Measurements from ENCODE around the gene WSB2. TPM values are rescaled to one million over a fixed set of nuclear protein-coding genes. Genes with fewer than 3 reads are reported as not detected.
"Not testable (repeated sequence)": the region's sequence is repeated elsewhere in the genome, so short reads cannot be mapped to it uniquely, and the experiment has no call there.

The WSB2 gene
- polyA plus RNA-seq, 1 donor (not counting 4 experiments of a cell fraction or from before 2014, with no cell fraction given), result 84.0 TPM

- Histone ChIP-seq H2AFZ (ENCODE audit: control insufficient read depth, low read length) (no peak overlapping the region), H3K4me1 (ENCODE audit: control insufficient read depth, extremely low read depth, insufficient read depth, low read length) (peaks cover 4% of the 10 kb centered on the region), H3K9me3 (ENCODE audit: control insufficient read depth, low read depth, low read length) (no peaks in the 10 kb centered on the region), H3K36me3 (ENCODE audit: control insufficient read depth in 2 of 2, extremely low read depth in 1 of 2, insufficient read depth in 2 of 2, low read length in 2 of 2) (peaks cover 9 to 20% of the 10 kb centered on the region in 2 experiments), H3K27me3 (ENCODE audit: control insufficient read depth, extremely low read depth, insufficient read depth, low read length) (no peaks in the 10 kb centered on the region), H3K4me3 (ENCODE audit: control insufficient read depth in 2 of 3, extremely low read depth in 1 of 3, insufficient read depth in 2 of 3, low read depth in 1 of 3, low read length in 3 of 3) (no peak overlapping the region), H3K79me2 (ENCODE audit: control insufficient read depth, insufficient read depth, low read length) (peaks cover 6% of the 10 kb centered on the region), H3K27ac (ENCODE audit: control insufficient read depth, insufficient read depth, low read length) (no peak overlapping the region), H3K9me1 (ENCODE audit: control insufficient read depth, extremely low read depth, insufficient read depth, low read length) (no peaks in the 10 kb centered on the region), H4K20me1 (ENCODE audit: control insufficient read depth, extremely low read depth, insufficient read depth, low read length) (no peaks in the 10 kb centered on the region), H3K9ac (ENCODE audit: control insufficient read depth, extremely low read depth, insufficient read depth, low read length) (no peak overlapping the region), H3K4me2 (ENCODE audit: control insufficient read depth, extremely low read depth, insufficient read depth, low read depth, low read length) (no peak overlapping the region)
- TF ChIP-seq, protein P1, sequence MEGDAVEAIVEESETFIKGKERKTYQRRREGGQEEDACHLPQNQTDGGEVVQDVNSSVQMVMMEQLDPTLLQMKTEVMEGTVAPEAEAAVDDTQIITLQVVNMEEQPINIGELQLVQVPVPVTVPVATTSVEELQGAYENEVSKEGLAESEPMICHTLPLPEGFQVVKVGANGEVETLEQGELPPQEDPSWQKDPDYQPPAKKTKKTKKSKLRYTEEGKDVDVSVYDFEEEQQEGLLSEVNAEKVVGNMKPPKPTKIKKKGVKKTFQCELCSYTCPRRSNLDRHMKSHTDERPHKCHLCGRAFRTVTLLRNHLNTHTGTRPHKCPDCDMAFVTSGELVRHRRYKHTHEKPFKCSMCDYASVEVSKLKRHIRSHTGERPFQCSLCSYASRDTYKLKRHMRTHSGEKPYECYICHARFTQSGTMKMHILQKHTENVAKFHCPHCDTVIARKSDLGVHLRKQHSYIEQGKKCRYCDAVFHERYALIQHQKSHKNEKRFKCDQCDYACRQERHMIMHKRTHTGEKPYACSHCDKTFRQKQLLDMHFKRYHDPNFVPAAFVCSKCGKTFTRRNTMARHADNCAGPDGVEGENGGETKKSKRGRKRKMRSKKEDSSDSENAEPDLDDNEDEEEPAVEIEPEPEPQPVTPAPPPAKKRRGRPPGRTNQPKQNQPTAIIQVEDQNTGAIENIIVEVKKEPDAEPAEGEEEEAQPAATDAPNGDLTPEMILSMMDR (optimal IDR thresholded peaks at IDR 0.05 in 1 of 3, IDR thresholded peaks at IDR 0.05 in 1 of 3, conservative IDR thresholded peaks at IDR 0.05 in 1 of 3; ENCODE audit: extremely low read depth in 1 of 3, insufficient read depth in 2 of 3, low read length in 3 of 3), result no peak
- no peak for TF ChIP-seq EZH2 (IDR thresholded peaks at IDR 0.05; ENCODE audit: low read length)
- FAIRE-seq (no peak), DNase-seq (ENCODE audit: low read depth, low spot score) (no peak)
- dilution Hi-C loops (cut with MboI; ENCODE audit: extremely low pct_ligation_motif_present, low sequenced_read_pairs), result no loop called here
Measured at GRCh38 chr12:118022728-118023109, 38.3 kb downstream of the WSB2 start.

DNA sequence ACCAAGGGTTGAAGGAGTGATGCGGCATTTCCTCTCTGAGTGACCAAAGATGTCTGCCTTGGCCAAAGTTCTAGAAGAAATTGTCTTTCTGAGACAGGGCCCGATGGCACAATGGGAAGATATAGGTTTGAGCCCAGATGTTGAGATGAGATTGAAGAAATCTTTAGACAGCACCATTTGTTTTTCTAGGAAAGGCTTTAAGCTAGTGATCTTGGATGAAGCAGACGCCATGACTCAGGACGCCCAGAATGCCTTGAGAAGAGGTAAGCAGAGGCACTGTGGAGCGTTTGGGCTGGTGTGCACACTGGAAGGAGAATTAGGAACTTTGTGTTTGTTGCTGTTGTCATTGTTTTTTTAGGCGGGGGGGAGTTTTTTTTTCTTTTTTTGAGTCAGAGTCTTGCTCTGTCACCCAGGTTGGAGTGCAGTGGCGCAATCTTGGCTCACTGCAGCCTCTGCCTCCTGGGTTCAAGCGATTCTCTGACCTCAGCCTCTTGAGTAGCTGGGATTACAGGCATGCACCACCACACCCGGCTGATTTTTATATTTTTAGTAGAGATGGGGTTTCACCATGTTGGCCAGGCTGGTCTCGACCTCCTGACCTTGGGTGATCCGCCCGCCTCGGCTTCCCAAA, 38.8 kb downstream of the WSB2 start:
- dilution Hi-C loops (cut with MboI; ENCODE audit: extremely low pct_ligation_motif_present, low sequenced_read_pairs), result not testable (repeated sequence)

GRCh38 chr12:118020036-118020435, 40.9 kb downstream of the WSB2 start:
- dilution Hi-C loops (cut with MboI; ENCODE audit: extremely low pct_ligation_motif_present, low sequenced_read_pairs), result no loop called here
- no peaks in the 10 kb centered on the region for H3K27me3 ChIP-seq (ENCODE audit: control insufficient read depth, extremely low read depth, insufficient read depth, low read length)
- TF ChIP-seq, protein P1 (optimal IDR thresholded peaks at IDR 0.05 in 1 of 3, IDR thresholded peaks at IDR 0.05 in 1 of 3, conservative IDR thresholded peaks at IDR 0.05 in 1 of 3; ENCODE audit: extremely low read depth in 1 of 3, insufficient read depth in 2 of 3, low read length in 3 of 3), result no peak
- TF ChIP-seq EZH2 (IDR thresholded peaks at IDR 0.05; ENCODE audit: low read length), result no peak
- no peaks in the 10 kb centered on the region for H4K20me1 ChIP-seq (ENCODE audit: control insufficient read depth, extremely low read depth, insufficient read depth, low read length)
- H3K4me1 ChIP-seq (ENCODE audit: control insufficient read depth, extremely low read depth, insufficient read depth, low read length), result peaks cover 15% of the 10 kb centered on the region
- H3K9me1 ChIP-seq (ENCODE audit: control insufficient read depth, extremely low read depth, insufficient read depth, low read length), result no peaks in the 10 kb centered on the region
- no peak overlapping the region for H3K4me3 ChIP-seq (ENCODE audit: control insufficient read depth in 2 of 3, extremely low read depth in 1 of 3, insufficient read depth in 2 of 3, low read depth in 1 of 3, low read length in 3 of 3)
- no peak for DNase-seq (ENCODE audit: low read depth, low spot score)
- no peak overlapping the region for H2AFZ ChIP-seq (ENCODE audit: control insufficient read depth, low read length)
- no peaks in the 10 kb centered on the region for H3K9me3 ChIP-seq (ENCODE audit: control insufficient read depth, low read depth, low read length)
- no peak overlapping the region for H3K27ac ChIP-seq (ENCODE audit: control insufficient read depth, insufficient read depth, low read length)
- no peak overlapping the region for H3K4me2 ChIP-seq (ENCODE audit: control insufficient read depth, extremely low read depth, insufficient read depth, low read depth, low read length)
- FAIRE-seq, result no peak
- H3K9ac ChIP-seq (ENCODE audit: control insufficient read depth, extremely low read depth, insufficient read depth, low read length), result no peak overlapping the region
- H3K79me2 ChIP-seq (ENCODE audit: control insufficient read depth, insufficient read depth, low read length), result peaks cover 18% of the 10 kb centered on the region
- peaks cover 4 to 9% of the 10 kb centered on the region in 2 experiments for H3K36me3 ChIP-seq (ENCODE audit: control insufficient read depth in 2 of 2, extremely low read depth in 1 of 2, insufficient read depth in 2 of 2, low read length in 2 of 2)

More for the DNA sequence above, 38.8 kb downstream of the WSB2 start:
- not testable (repeated sequence) for H3K4me2 ChIP-seq (ENCODE audit: control insufficient read depth, extremely low read depth, insufficient read depth, low read depth, low read length); H3K27ac ChIP-seq (ENCODE audit: control insufficient read depth, insufficient read depth, low read length); DNase-seq (ENCODE audit: low read depth, low spot score); H2AFZ ChIP-seq (ENCODE audit: control insufficient read depth, low read length); H3K9me3 ChIP-seq (ENCODE audit: control insufficient read depth, low read depth, low read length); H3K9me1 ChIP-seq (ENCODE audit: control insufficient read depth, extremely low read depth, insufficient read depth, low read length); H3K27me3 ChIP-seq (ENCODE audit: control insufficient read depth, extremely low read depth, insufficient read depth, low read length); H3K4me1 ChIP-seq (ENCODE audit: control insufficient read depth, extremely low read depth, insufficient read depth, low read length); H3K9ac ChIP-seq (ENCODE audit: control insufficient read depth, extremely low read depth, insufficient read depth, low read length); FAIRE-seq; H4K20me1 ChIP-seq (ENCODE audit: control insufficient read depth, extremely low read depth, insufficient read depth, low read length); H3K4me3 ChIP-seq (ENCODE audit: control insufficient read depth in 2 of 3, extremely low read depth in 1 of 3, insufficient read depth in 2 of 3, low read depth in 1 of 3, low read length in 3 of 3)
- peaks cover 9 to 20% of the 10 kb centered on the region in 2 experiments for H3K36me3 ChIP-seq (ENCODE audit: control insufficient read depth in 2 of 2, extremely low read depth in 1 of 2, insufficient read depth in 2 of 2, low read length in 2 of 2)
- peaks cover 10% of the 10 kb centered on the region for H3K79me2 ChIP-seq (ENCODE audit: control insufficient read depth, insufficient read depth, low read length)
